Activated CD4-positive, alpha-beta T cell treated with anti-CD3 and anti-CD28 coated beads, Interleukin-2, amount 50 U/mL, for 4 hours (primary cell): ENCODE results near the gene GANC.
"Not testable (repeated sequence)": the region's sequence is repeated elsewhere in the genome, so short reads cannot be mapped to it uniquely, and the experiment has no call there.

ENCODE experiments used
- DNase-seq, 2 experiments: peaks; one replicate each; pipeline ENCODE4 v3.0.0-alpha.2; 2020

GANC gene

GRCh38 chr15:42283671-42284070, 10.7 kb downstream of the GANC start:
- no peak for DNase-seq

GRCh38 chr15:42284551-42284950, 11.6 kb downstream of the GANC start:
- DNase-seq, result no peak

- no peak for DNase-seq
Measured at GRCh38 chr15:42285034-42285433, 12.0 kb downstream of the GANC start.

GRCh38 chr15:42286445-42287029, 13.5 kb downstream of the GANC start:
- DNase-seq, result no peak

GRCh38 chr15:42287931-42288330, 14.9 kb downstream of the GANC start:
- DNase-seq, result no peak

GRCh38 chr15:42289166-42289565, 16.2 kb downstream of the GANC start:
- no peak for DNase-seq

- not testable (repeated sequence) for DNase-seq
Measured at GRCh38 chr15:42301004-42301403, 28.0 kb downstream of the GANC start.

GRCh38 chr15:42306681-42307080, 33.7 kb downstream of the GANC start:
- DNase-seq, result no peak

- DNase-seq, result no peak
Measured at GRCh38 chr15:42313463-42313862, 40.5 kb downstream of the GANC start.

GRCh38 chr15:42314818-42315217, 41.8 kb downstream of the GANC start:
- no peak for DNase-seq

- no peak for DNase-seq
Measured at GRCh38 chr15:42315521-42315920, 42.5 kb downstream of the GANC start.

GRCh38 chr15:42316282-42316805, 43.3 kb downstream of the GANC start:
- not testable (repeated sequence) for DNase-seq

- no peak for DNase-seq
Measured at GRCh38 chr15:42319206-42319605, 46.2 kb downstream of the GANC start.

- no peak for DNase-seq
Measured at GRCh38 chr15:42324308-42324707, 51.3 kb downstream of the GANC start.

- DNase-seq, result no peak
Measured at GRCh38 chr15:42329161-42329560, 56.2 kb downstream of the GANC start.

GRCh38 chr15:42329992-42330391, 57.0 kb downstream of the GANC start:
- DNase-seq, result no peak

GRCh38 chr15:42331235-42331634, 58.2 kb downstream of the GANC start:
- DNase-seq, result no peak

- no peak for DNase-seq
Measured at GRCh38 chr15:42332331-42332730, 59.3 kb downstream of the GANC start.

- no peak for DNase-seq
Measured at GRCh38 chr15:42335074-42335473, 62.1 kb downstream of the GANC start.

GRCh38 chr15:42336650-42337049, 63.6 kb downstream of the GANC start:
- DNase-seq, result not testable (repeated sequence)

- DNase-seq, result not testable (repeated sequence)
Measured at GRCh38 chr15:42337104-42337503, 64.1 kb downstream of the GANC start.

- no peak for DNase-seq
Measured at GRCh38 chr15:42338500-42338899, 65.5 kb downstream of the GANC start.

GRCh38 chr15:42343596-42344232, 70.7 kb downstream of the GANC start:
- no peak for DNase-seq

- no peak for DNase-seq
Measured at GRCh38 chr15:42344763-42345162, 71.8 kb downstream of the GANC start.

- DNase-seq, result no peak
Measured at GRCh38 chr15:42345504-42345903, 72.5 kb downstream of the GANC start.
